Natural killer cell (primary cell): ENCODE results near the gene PSMA8. TPM values are rescaled to one million over a fixed set of nuclear protein-coding genes. Genes with fewer than 3 reads are reported as not detected.

Experiments
- ATAC-seq, 3 donors: fragments of 150-1000 bp in 2 of 3; fragments of 200-7000 bp in 1 of 3; cut with Tn5 transposase; 1 replicate in 1 of 3; 2 replicates in 2 of 3; pipeline ENCODE4 v1.10.0; 2021; ENCODE audit warnings: mild to moderate bottlenecking in 2 of 3, moderate library complexity in 2 of 3
- DNase-seq, 2 donors: peaks; one replicate each; pipeline versions ENCODE4 v3.0.0 to v3.0.0-alpha.2; 2013 to 2021; ENCODE audit warnings: mixed read lengths in 1 of 2
- H3K27ac ChIP-seq: one replicate; pipeline ENCODE4 v1.5.1; 2013; ENCODE audit warnings: mild to moderate bottlenecking, low read length
- H3K27me3 ChIP-seq: one replicate; pipeline ENCODE4 v1.6.1; 2013; ENCODE audit warnings: low read length; ENCODE audit not compliant: control insufficient read depth, insufficient read depth
- H3K36me3 ChIP-seq: one replicate; pipeline ENCODE4 v1.6.1; 2013; ENCODE audit warnings: low read length; ENCODE audit not compliant: control insufficient read depth, insufficient read depth
- H3K4me1 ChIP-seq: one replicate; pipeline ENCODE4 v1.6.1; 2013; ENCODE audit warnings: low read length; ENCODE audit not compliant: control insufficient read depth, insufficient read depth
- H3K4me3 ChIP-seq: one replicate; pipeline ENCODE4 v1.5.1; 2013; ENCODE audit warnings: low read length
- H3K9me3 ChIP-seq: one replicate; pipeline ENCODE4 v1.6.1; 2013; ENCODE audit warnings: low read length; ENCODE audit not compliant: control insufficient read depth, insufficient read depth
- H3K27ac Mint-ChIP-seq, 2 donors: one replicate each; pipeline ENCODE4 v1.8.0; 2022; ENCODE audit warnings: mild to moderate bottlenecking in 2 of 2, mixed read lengths in 2 of 2, moderate library complexity in 1 of 2
- H3K27me3 Mint-ChIP-seq, 2 donors: one replicate each; pipeline ENCODE4 v1.8.0; 2022; ENCODE audit warnings: low read depth in 2 of 2, mixed read lengths in 2 of 2
- H3K36me3 Mint-ChIP-seq: one replicate; pipeline ENCODE4 v1.8.0; 2022; ENCODE audit warnings: mixed read lengths
- H3K4me1 Mint-ChIP-seq, 2 donors: one replicate each; pipeline ENCODE4 v1.8.0; 2022; ENCODE audit warnings: mixed read lengths in 2 of 2
- H3K4me3 Mint-ChIP-seq: one replicate; pipeline ENCODE4 v1.8.0; 2022; ENCODE audit warnings: mild to moderate bottlenecking, moderate library complexity, mixed read lengths
- H3K9me3 Mint-ChIP-seq, 2 donors: one replicate each; pipeline ENCODE4 v1.8.0; 2022; ENCODE audit warnings: mixed read lengths in 2 of 2
- WGBS: methylation state at CpG from one replicate; pipeline ENCODE4 v1.1.7; 2013; ENCODE audit warnings: missing lambda C conversion rate; ENCODE audit not compliant: insufficient coverage; 5-methylcytosine and 5-hydroxymethylcytosine counted together
- intact Hi-C: fragments of 100-400 bp; cut with micrococcal nuclease; formaldehyde crosslinking; loops from one replicate; pipeline ENCODE4 v1.14.2; 2022
- total RNA-seq, 4 donors: library from RNA; stranded (reverse); fragments of 120-200 nt in 1 of 4; gene quantifications; one replicate each; pipeline versions ENCODE4 v1.2.3 to v1.2.4, GENCODE V29; 2013 to 2022
- TF ChIP-seq, protein P1 (sequence below): fragments of 200-600 bp; IDR thresholded peaks from one replicate; pipeline ENCODE4 v1.8.0; 2022; ENCODE audit warnings: antibody characterized with exemption

Gene PSMA8
- total RNA-seq, 3 donors from 2014 or later (not counting 1 experiment from before 2014, with no cell fraction given), result 1.3 TPM; not detected in 2

DNA sequence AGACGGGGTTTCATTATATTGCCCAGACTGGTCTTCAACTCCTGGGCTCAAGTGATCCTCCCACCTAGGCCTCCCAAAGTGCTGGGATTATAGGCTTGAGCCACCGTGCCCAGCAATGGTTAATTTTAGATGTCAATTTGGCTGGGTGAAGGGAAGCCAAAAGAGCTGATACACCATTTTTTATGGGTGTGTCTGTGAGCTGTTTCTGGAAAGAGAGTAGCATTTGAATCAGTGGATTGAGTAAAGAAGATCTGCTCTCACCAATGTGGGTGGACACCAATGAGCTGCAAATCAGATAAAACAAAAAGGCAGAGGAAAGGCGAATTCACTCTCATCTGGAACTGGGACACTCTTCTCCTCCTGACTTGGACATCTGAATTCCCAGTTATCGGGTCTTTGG, 76.5 kb downstream of the PSMA8 start:
- peaks cover 5% of the 10 kb centered on the region in 2 donors for H3K4me1 Mint-ChIP-seq
- DNase-seq, result no peak
- peaks cover 3% of the 10 kb centered on the region for H3K4me1 ChIP-seq
- H3K27me3 Mint-ChIP-seq, result peaks cover 0 to 6% of the 10 kb centered on the region in 2 donors
- H3K27me3 ChIP-seq, result no peaks in the 10 kb centered on the region
- no peak overlapping the region for H3K4me3 Mint-ChIP-seq
- TF ChIP-seq, protein P1, sequence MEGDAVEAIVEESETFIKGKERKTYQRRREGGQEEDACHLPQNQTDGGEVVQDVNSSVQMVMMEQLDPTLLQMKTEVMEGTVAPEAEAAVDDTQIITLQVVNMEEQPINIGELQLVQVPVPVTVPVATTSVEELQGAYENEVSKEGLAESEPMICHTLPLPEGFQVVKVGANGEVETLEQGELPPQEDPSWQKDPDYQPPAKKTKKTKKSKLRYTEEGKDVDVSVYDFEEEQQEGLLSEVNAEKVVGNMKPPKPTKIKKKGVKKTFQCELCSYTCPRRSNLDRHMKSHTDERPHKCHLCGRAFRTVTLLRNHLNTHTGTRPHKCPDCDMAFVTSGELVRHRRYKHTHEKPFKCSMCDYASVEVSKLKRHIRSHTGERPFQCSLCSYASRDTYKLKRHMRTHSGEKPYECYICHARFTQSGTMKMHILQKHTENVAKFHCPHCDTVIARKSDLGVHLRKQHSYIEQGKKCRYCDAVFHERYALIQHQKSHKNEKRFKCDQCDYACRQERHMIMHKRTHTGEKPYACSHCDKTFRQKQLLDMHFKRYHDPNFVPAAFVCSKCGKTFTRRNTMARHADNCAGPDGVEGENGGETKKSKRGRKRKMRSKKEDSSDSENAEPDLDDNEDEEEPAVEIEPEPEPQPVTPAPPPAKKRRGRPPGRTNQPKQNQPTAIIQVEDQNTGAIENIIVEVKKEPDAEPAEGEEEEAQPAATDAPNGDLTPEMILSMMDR, result no peak
- ATAC-seq, result no peak
- H3K27ac ChIP-seq, result no peak overlapping the region
- no peaks in the 10 kb centered on the region for H3K9me3 ChIP-seq
- H3K36me3 Mint-ChIP-seq, result no peaks in the 10 kb centered on the region
- H3K36me3 ChIP-seq, result no peaks in the 10 kb centered on the region
- H3K27ac Mint-ChIP-seq, result no peak overlapping the region
- H3K9me3 Mint-ChIP-seq, result no peaks in the 10 kb centered on the region
- H3K4me3 ChIP-seq, result no peak overlapping the region
- WGBS, result 97% methylated on average over 4 of the region's 4 CpGs
- intact Hi-C loops, result no loop called here

DNA sequence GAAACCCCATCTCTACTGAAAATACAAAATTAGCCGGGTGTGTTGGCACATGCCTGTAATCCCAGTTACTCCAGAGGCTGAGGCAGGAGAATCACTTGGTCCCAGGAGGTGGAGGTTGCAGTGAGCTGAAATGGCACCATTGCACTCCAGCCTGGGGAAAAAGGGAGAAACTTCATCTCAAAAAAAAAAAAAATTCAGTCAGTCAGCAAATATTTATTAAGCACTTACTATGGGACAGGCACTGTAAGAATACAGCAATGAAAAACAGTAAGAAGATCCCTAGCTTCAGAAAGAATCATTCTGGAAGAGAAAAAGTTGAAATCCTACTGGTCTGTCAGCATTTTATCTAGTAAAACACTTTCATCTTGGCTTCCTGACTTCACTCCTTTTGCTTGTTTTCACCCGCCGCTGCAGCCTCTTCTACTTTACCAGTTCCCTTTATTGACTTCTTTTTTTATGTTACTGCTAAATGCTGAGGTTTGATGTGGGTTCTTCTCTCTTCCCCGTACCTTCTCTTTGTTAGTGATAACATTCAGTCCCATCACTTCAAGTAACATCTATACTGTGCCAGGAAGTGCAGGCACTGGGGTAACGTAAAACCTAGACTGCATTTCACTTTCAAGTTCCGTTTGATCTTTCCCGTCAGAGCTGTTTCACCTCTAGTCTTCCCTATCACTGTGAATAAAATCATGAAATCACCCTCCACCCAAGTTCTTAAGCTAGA, 81.7 kb downstream of the PSMA8 start:
- H3K9me3 Mint-ChIP-seq, result no peaks in the 10 kb centered on the region
- Histone ChIP-seq H3K9me3 (no peaks in the 10 kb centered on the region), H3K36me3 (no peaks in the 10 kb centered on the region), H3K4me1 (peaks cover 4% of the 10 kb centered on the region), H3K4me3 (peak overlapping the region; percentile 26), H3K27me3 (no peaks in the 10 kb centered on the region), H3K27ac (peak overlapping the region; percentile 66)
- intact Hi-C loops, result no loop called here
- peaks cover 0 to 5% of the 10 kb centered on the region in 2 donors for H3K27me3 Mint-ChIP-seq
- peaks cover 12% of the 10 kb centered on the region in 2 donors for H3K4me1 Mint-ChIP-seq
- peak overlapping the region; percentile 62 for H3K4me3 Mint-ChIP-seq
- H3K27ac Mint-ChIP-seq, result peak overlapping the region in 1 of 2 donors; percentile 68
- TF ChIP-seq, protein P1, result no peak
- DNase-seq (peak in 1 of 2 donors; percentile 85), ATAC-seq (peak; percentile 49 to 86 (median 73))
- H3K36me3 Mint-ChIP-seq, result no peaks in the 10 kb centered on the region
- 21% methylated on average over 4 of the region's 7 CpGs for WGBS

DNA sequence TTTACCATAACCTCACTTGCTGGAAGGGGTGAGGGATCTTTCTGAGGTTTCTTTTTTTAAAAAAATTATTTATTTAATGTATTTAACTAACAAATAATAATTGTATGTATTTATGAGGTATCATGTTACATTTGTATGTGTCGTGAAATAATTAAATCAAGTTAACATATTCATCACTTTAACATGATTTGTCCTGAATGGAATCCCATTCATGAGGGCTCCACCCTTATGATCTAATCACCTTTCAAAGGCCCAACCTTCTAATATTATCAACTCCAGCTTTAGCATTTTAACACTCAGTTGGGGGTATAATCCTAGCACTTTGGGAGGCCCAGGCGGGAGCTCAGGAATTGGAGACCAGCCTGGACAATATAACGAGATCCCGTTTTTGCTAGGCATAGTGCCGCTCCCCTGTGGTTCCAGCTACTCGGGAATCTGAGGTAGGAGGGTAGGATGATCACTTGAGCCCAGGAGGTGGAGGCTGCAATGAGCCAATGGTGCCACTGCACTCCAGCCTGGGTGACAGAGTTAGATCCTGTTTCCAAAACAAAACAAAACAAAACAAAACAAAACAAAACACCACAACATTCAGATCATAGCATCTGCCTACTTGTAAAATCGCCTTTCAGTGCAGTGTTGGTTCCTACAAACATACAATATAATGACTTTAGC, 91.5 kb downstream of the PSMA8 start:
- peak overlapping the region in 1 of 2 donors; percentile 65 for H3K27ac Mint-ChIP-seq
- Histone ChIP-seq H3K27ac (no peak overlapping the region), H3K36me3 (no peaks in the 10 kb centered on the region), H3K4me3 (no peak overlapping the region), H3K9me3 (no peaks in the 10 kb centered on the region), H3K4me1 (peaks cover 8% of the 10 kb centered on the region), H3K27me3 (no peaks in the 10 kb centered on the region)
- ATAC-seq, result no peak
- no peaks in the 10 kb centered on the region for H3K36me3 Mint-ChIP-seq
- 95% methylated on average over 6 of the region's 7 CpGs for WGBS
- intact Hi-C loops, result no loop called here
- H3K9me3 Mint-ChIP-seq, result no peaks in the 10 kb centered on the region
- H3K4me1 Mint-ChIP-seq, result peaks cover 16 to 24% of the 10 kb centered on the region in 2 donors
- peaks cover 21 to 27% of the 10 kb centered on the region in 2 donors for H3K27me3 Mint-ChIP-seq
- TF ChIP-seq, protein P1, result no peak
- DNase-seq, result peak in 1 of 2 donors; percentile 18
- peak overlapping the region; percentile 95 for H3K4me3 Mint-ChIP-seq
